Measurements from ENCODE around the gene FHL3. TPM values are rescaled to one million over a fixed set of nuclear protein-coding genes. Genes with fewer than 3 reads are reported as not detected.
"Not testable (repeated sequence)": the region's sequence is repeated elsewhere in the genome, so short reads cannot be mapped to it uniquely, and the experiment has no call there.

The FHL3 gene
- total and polyA plus RNA-seq, 10 donors = 8.6 to 39.9 (median 16.3) TPM

DNA sequence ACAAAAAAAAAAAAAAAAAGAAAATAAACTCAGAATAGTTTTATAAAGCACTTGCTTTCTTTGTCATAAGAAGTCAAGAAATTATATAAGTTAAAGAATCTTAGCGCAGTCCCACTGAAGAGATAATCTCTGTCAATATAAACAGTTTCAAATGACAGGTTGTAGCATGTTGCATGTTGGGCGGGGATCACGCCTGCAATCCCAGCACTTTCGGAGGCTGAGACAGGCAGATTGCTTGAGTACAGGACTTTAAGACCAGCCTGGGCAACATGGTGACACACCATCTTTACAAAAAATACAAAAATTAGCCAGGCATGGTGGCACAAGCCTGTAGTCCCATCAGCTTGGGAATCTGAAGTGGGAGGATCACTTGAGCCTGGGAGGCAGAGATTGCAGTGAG is 40.0 kb downstream of the FHL3 start:
- DNase-seq = no peak
- TF ChIP-seq POLR2A (IDR thresholded peaks at IDR 0.05) (no peak), POLR2AphosphoS5 (IDR thresholded peaks at IDR 0.05) (no peak)
- TF ChIP-seq, protein P1, sequence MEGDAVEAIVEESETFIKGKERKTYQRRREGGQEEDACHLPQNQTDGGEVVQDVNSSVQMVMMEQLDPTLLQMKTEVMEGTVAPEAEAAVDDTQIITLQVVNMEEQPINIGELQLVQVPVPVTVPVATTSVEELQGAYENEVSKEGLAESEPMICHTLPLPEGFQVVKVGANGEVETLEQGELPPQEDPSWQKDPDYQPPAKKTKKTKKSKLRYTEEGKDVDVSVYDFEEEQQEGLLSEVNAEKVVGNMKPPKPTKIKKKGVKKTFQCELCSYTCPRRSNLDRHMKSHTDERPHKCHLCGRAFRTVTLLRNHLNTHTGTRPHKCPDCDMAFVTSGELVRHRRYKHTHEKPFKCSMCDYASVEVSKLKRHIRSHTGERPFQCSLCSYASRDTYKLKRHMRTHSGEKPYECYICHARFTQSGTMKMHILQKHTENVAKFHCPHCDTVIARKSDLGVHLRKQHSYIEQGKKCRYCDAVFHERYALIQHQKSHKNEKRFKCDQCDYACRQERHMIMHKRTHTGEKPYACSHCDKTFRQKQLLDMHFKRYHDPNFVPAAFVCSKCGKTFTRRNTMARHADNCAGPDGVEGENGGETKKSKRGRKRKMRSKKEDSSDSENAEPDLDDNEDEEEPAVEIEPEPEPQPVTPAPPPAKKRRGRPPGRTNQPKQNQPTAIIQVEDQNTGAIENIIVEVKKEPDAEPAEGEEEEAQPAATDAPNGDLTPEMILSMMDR (IDR thresholded peaks at IDR 0.05 in 8 of 11, conservative IDR thresholded peaks at IDR 0.05 in 3 of 11) = no peak
- Histone ChIP-seq H3K36me3 (peaks cover 0 to 99% (median 73%) of the 10 kb centered on the region in 6 donors), H3K27me3 (replicated peaks in 1 of 7) (no peaks in the 10 kb centered on the region), H3K4me1 (no peaks in the 10 kb centered on the region), H3K27ac (no peak overlapping the region), H3K4me3 (no peak overlapping the region), H3K9me3 (no peaks in the 10 kb centered on the region)
- intact Hi-C loops (cut with DNase I; ENCODE audit: low total_unique reads) = no loop called here
- 92 to 99% (median 96%) methylated on average over 4 of the region's 4 CpGs for WGBS, 5 donors

GRCh38 chr1:37964106-37964505 is 41.2 kb downstream of the FHL3 start:
- 86 to 96% (median 89%) methylated on average over 12 of the region's 12 CpGs for WGBS, 5 donors
- H3K4me3 ChIP-seq; H3K4me1 ChIP-seq; H3K9me3 ChIP-seq; DNase-seq; H3K27me3 ChIP-seq (replicated peaks in 1 of 7); intact Hi-C loops (cut with DNase I; ENCODE audit: low total_unique reads); H3K27ac ChIP-seq: not testable (repeated sequence)
- H3K36me3 ChIP-seq = peaks cover 0 to 100% (median 74%) of the 10 kb centered on the region in 6 donors

- Histone ChIP-seq H3K36me3 (peaks cover 0 to 81% (median 54%) of the 10 kb centered on the region in 6 donors), H3K4me1 (no peaks in the 10 kb centered on the region), H3K4me3 (no peak overlapping the region), H3K27me3 (replicated peaks in 1 of 7) (no peaks in the 10 kb centered on the region), H3K9me3 (no peaks in the 10 kb centered on the region), H3K27ac (no peak overlapping the region)
- intact Hi-C loops (cut with DNase I; ENCODE audit: low total_unique reads) = no loop called here
- WGBS, 5 donors = 93 to 96% (median 96%) methylated on average over 2 of the region's 2 CpGs
- DNase-seq = no peak
- TF ChIP-seq POLR2A (IDR thresholded peaks at IDR 0.05) (no peak), POLR2AphosphoS5 (IDR thresholded peaks at IDR 0.05) (no peak)
- TF ChIP-seq, protein P1 (IDR thresholded peaks at IDR 0.05 in 8 of 11, conservative IDR thresholded peaks at IDR 0.05 in 3 of 11) = no peak
Observed at GRCh38 chr1:37958690-37959089, 46.6 kb downstream of the FHL3 start.

DNA sequence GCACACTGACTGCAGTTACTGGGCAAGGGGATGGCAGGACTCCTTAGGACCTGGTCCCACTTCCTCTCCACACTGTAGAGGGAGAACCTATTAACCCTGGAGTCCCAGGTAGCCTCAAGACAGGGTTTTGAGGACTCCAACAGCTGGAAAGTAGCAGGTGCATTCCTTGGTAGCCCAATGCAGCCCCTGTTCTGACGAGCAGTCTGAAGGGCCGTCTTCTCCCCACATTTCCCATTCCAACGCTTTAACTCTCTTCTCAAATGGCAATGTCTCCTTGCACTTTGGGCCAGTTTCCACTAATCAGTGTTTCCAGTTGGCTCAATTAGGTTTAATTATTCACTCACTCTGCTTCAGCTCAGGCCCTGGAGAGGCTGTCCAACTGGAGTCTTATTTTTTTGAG is 49.6 kb downstream of the FHL3 start:
- TF ChIP-seq, protein P1 (IDR thresholded peaks at IDR 0.05 in 8 of 11, conservative IDR thresholded peaks at IDR 0.05 in 3 of 11) = no peak
- TF ChIP-seq POLR2A (IDR thresholded peaks at IDR 0.05) = no peak
- TF ChIP-seq POLR2AphosphoS5 (IDR thresholded peaks at IDR 0.05) = no peak
- no peaks in the 10 kb centered on the region for H3K4me1 ChIP-seq
- H3K27ac ChIP-seq = no peak overlapping the region
- no peak for DNase-seq
- intact Hi-C loops (cut with DNase I; ENCODE audit: low total_unique reads) = no loop called here
- H3K9me3 ChIP-seq = no peaks in the 10 kb centered on the region
- no peaks in the 10 kb centered on the region for H3K27me3 ChIP-seq (replicated peaks in 1 of 7)
- 85 to 92% (median 86%) methylated on average over 3 of the region's 3 CpGs for WGBS, 5 donors
- H3K4me3 ChIP-seq = no peak overlapping the region
- peaks cover 0 to 51% (median 45%) of the 10 kb centered on the region in 6 donors for H3K36me3 ChIP-seq

Measured in spleen (tissue), 11 donors.